ENCODE data around the gene HIVEP2.

Gene HIVEP2

GRCh38 chr6:142819603-142820337 lies 125.2 kb downstream of the HIVEP2 start:
- Histone ChIP-seq H3K4me1 (ENCODE audit: low read depth, poor library complexity, severe bottlenecking) (peaks cover 46% of the 10 kb centered on the region), H3K27me3 (ENCODE audit: insufficient read depth, low read depth) (no peaks in the 10 kb centered on the region), H3K4me3 (IDR thresholded peaks at IDR 0.05; ENCODE audit: insufficient read depth, low read depth, low read length) (no peak overlapping the region), H4K20me1 (ENCODE audit: insufficient read depth) (no peaks in the 10 kb centered on the region), H3K9ac (peak overlapping the region; percentile 50), H3K4me2 (peak overlapping the region; percentile 90), H3K79me2 (ENCODE audit: insufficient read depth, low read depth) (no peaks in the 10 kb centered on the region), H3K27ac (peak overlapping the region; percentile 76), H2AFZ (ENCODE audit: low read depth) (peak overlapping the region; percentile 32), H3K36me3 (ENCODE audit: insufficient read depth) (no peaks in the 10 kb centered on the region)
- no peak for TF ChIP-seq CTCF (conservative IDR thresholded peaks at IDR 0.05; ENCODE audit: low read depth, low read length)

GRCh38 chr6:142816486-142816885 lies 128.5 kb downstream of the HIVEP2 start:
- H3K4me3 ChIP-seq (IDR thresholded peaks at IDR 0.05; ENCODE audit: insufficient read depth, low read depth, low read length) = no peak overlapping the region
- no peak for TF ChIP-seq CTCF (conservative IDR thresholded peaks at IDR 0.05; ENCODE audit: low read depth, low read length)
- no peaks in the 10 kb centered on the region for H3K27me3 ChIP-seq (ENCODE audit: insufficient read depth, low read depth)
- no peaks in the 10 kb centered on the region for H3K79me2 ChIP-seq (ENCODE audit: insufficient read depth, low read depth)
- H3K4me1 ChIP-seq (ENCODE audit: low read depth, poor library complexity, severe bottlenecking) = peaks cover 44% of the 10 kb centered on the region
- H3K9ac ChIP-seq = no peak overlapping the region
- no peak overlapping the region for H3K4me2 ChIP-seq
- H3K27ac ChIP-seq = no peak overlapping the region
- H2AFZ ChIP-seq (ENCODE audit: low read depth) = no peak overlapping the region
- H4K20me1 ChIP-seq (ENCODE audit: insufficient read depth) = no peaks in the 10 kb centered on the region
- no peaks in the 10 kb centered on the region for H3K36me3 ChIP-seq (ENCODE audit: insufficient read depth)

- Histone ChIP-seq H3K9ac (no peak overlapping the region), H4K20me1 (ENCODE audit: insufficient read depth) (no peaks in the 10 kb centered on the region), H3K27me3 (ENCODE audit: insufficient read depth, low read depth) (no peaks in the 10 kb centered on the region), H3K4me1 (ENCODE audit: low read depth, poor library complexity, severe bottlenecking) (peaks cover 44% of the 10 kb centered on the region), H2AFZ (ENCODE audit: low read depth) (no peak overlapping the region), H3K79me2 (ENCODE audit: insufficient read depth, low read depth) (no peaks in the 10 kb centered on the region), H3K27ac (no peak overlapping the region), H3K4me3 (IDR thresholded peaks at IDR 0.05; ENCODE audit: insufficient read depth, low read depth, low read length) (no peak overlapping the region), H3K4me2 (no peak overlapping the region), H3K36me3 (ENCODE audit: insufficient read depth) (no peaks in the 10 kb centered on the region)
- TF ChIP-seq CTCF (conservative IDR thresholded peaks at IDR 0.05; ENCODE audit: low read depth, low read length) = no peak
Measured at GRCh38 chr6:142816031-142816430, 128.9 kb downstream of the HIVEP2 start.

GRCh38 chr6:142811923-142812322 lies 133.1 kb downstream of the HIVEP2 start:
- no peak overlapping the region for H2AFZ ChIP-seq (ENCODE audit: low read depth)
- no peak overlapping the region for H3K4me3 ChIP-seq (IDR thresholded peaks at IDR 0.05; ENCODE audit: insufficient read depth, low read depth, low read length)
- no peak overlapping the region for H3K9ac ChIP-seq
- no peak for TF ChIP-seq CTCF (conservative IDR thresholded peaks at IDR 0.05; ENCODE audit: low read depth, low read length)
- no peaks in the 10 kb centered on the region; the same call in 1 of the 2 replicates for H3K36me3 ChIP-seq (ENCODE audit: insufficient read depth)
- peak overlapping the region; percentile 26; the same call in 1 of the 2 replicates for H3K4me2 ChIP-seq
- H3K4me1 ChIP-seq (ENCODE audit: low read depth, poor library complexity, severe bottlenecking) = peaks cover 35% of the 10 kb centered on the region
- no peaks in the 10 kb centered on the region for H3K27me3 ChIP-seq (ENCODE audit: insufficient read depth, low read depth)
- peak overlapping the region; percentile 7; the same call in 1 of the 2 replicates for H3K27ac ChIP-seq
- no peaks in the 10 kb centered on the region for H4K20me1 ChIP-seq (ENCODE audit: insufficient read depth)
- H3K79me2 ChIP-seq (ENCODE audit: insufficient read depth, low read depth) = no peaks in the 10 kb centered on the region

All from KMS-11 (cell line).